HepG2 (cell line): ENCODE results near the gene CEP97. TPM values are rescaled to one million over a fixed set of nuclear protein-coding genes. Genes with fewer than 3 reads are reported as not detected.
A peak's percentile ranks its signal among the peaks of the same experiment; 100 is the strongest.

Experiments
- CSRNP2 ChIP-seq: sonication (generic); formaldehyde crosslinking; conservative IDR thresholded peaks from 2 replicates; pipeline ENCODE4 v1.8.0; 2022; ENCODE audit warnings: low read depth, missing genetic modification reagents
- DRAP1 ChIP-seq: IDR thresholded peaks from 2 replicates; pipeline ENCODE4 v1.6.1; 2016; ENCODE audit warnings: missing genetic modification reagents, missing compliant biosample characterization
- FOXA3 ChIP-seq: IDR thresholded peaks from 2 replicates; pipeline ENCODE4 v1.6.1; 2016; ENCODE audit warnings: missing genetic modification reagents, missing compliant biosample characterization
- KDM1A ChIP-seq: IDR thresholded peaks from 2 replicates; pipeline ENCODE4 v1.6.1; 2016; ENCODE audit warnings: missing compliant biosample characterization
- NFE2 ChIP-seq: sonication (generic); formaldehyde crosslinking; IDR thresholded peaks from 2 replicates; pipeline ENCODE4 v1.4.0; 2020; ENCODE audit warnings: missing genetic modification reagents
- RAD51 ChIP-seq: fragments of 450-650 bp; IDR thresholded peaks from 2 replicates; pipeline ENCODE4 v1.6.1; 2016; ENCODE audit warnings: borderline replicate concordance
- REST ChIP-seq, 2 experiments: IDR thresholded peaks; 2 replicates each; pipeline ENCODE4 v1.6.1; 2011 to 2012; ENCODE audit warnings: low read length in 2 of 2, borderline replicate concordance in 1 of 2, low read depth in 1 of 2, mild to moderate bottlenecking in 1 of 2, moderate library complexity in 1 of 2
- SNRNP70 ChIP-seq: fragments of 200-400 bp; formaldehyde crosslinking; IDR thresholded peaks from 2 replicates; pipeline ENCODE4 v1.6.1; 2017; ENCODE audit warnings: mild to moderate bottlenecking, low read depth, low read length, moderate library complexity
- SOX6 ChIP-seq, 2 experiments: fragments of 450-650 bp in 1 of 2; sonication (generic) in 1 of 2; formaldehyde crosslinking in 1 of 2; IDR thresholded peaks; 2 replicates each; pipeline versions ENCODE4 v1.4.0 to v1.6.1; 2017 to 2020; ENCODE audit warnings: antibody characterized with exemption in 1 of 2, mild to moderate bottlenecking in 1 of 2, missing genetic modification reagents in 1 of 2
- STAG1 ChIP-seq: sonication (generic); formaldehyde crosslinking; IDR thresholded peaks from 2 replicates; pipeline ENCODE4 v1.4.0; 2020; ENCODE audit warnings: missing genetic modification reagents
- ZNF124 ChIP-seq: sonication (generic); formaldehyde crosslinking; IDR thresholded peaks from 2 replicates; pipeline ENCODE4 v1.4.0; 2020; ENCODE audit warnings: missing genetic modification reagents
- ZNF280D ChIP-seq: sonication (generic); formaldehyde crosslinking; IDR thresholded peaks from 2 replicates; pipeline ENCODE4 v1.5.1; 2020; ENCODE audit warnings: mild to moderate bottlenecking, missing genetic modification reagents
- ZNF460 ChIP-seq: sonication (generic); formaldehyde crosslinking; IDR thresholded peaks from 2 replicates; pipeline ENCODE4 v1.5.1; 2020; ENCODE audit warnings: missing genetic modification reagents, mild to moderate bottlenecking, borderline replicate concordance
- ZNF607 ChIP-seq: sonication (generic); formaldehyde crosslinking; IDR thresholded peaks from 2 replicates; pipeline ENCODE4 v1.5.1; 2020; ENCODE audit warnings: missing genetic modification reagents, mild to moderate bottlenecking, borderline replicate concordance
- polyA plus RNA-seq, 8 experiments: library from polyadenylated mRNA; depleted of rRNA in 3 of 8; stranded (reverse) in 7 of 8; unstranded in 1 of 8; fragments of >200 nt; fragmentation: Illumina TruSeq in 4 of 8; extraction: Trizol in 4 of 8; gene quantifications; 2 replicates each; pipeline versions ENCODE4 v1.2.1 to v1.2.3, GENCODE V29; 2011 to 2016; ENCODE audit warnings: low read depth in 4 of 8, missing spikeins in 1 of 8, mixed read lengths in 1 of 8; ENCODE audit not compliant: insufficient read depth in 1 of 8
- total RNA-seq, 5 experiments: library from RNA; depleted of rRNA; stranded (reverse); fragments of >200 nt; fragmentation: Illumina TruSeq; extraction: Trizol; gene quantifications; 2 replicates each; pipeline ENCODE4 v1.2.3, GENCODE V29; 2016; ENCODE audit warnings: low read depth in 1 of 5

Gene CEP97
- total and polyA plus RNA-seq, 2 of the 13 experiments (the other 11 are each of a cell fraction or from before 2014, with no cell fraction given): 0.99 to 6.5 TPM

- no peak for TF ChIP-seq REST (IDR thresholded peaks at IDR 0.05; ENCODE audit: borderline replicate concordance in 1 of 2, low read depth in 1 of 2, low read length in 2 of 2)
- no peak for TF ChIP-seq NFE2 (CRISPR knock-in tag)
- no peak for TF ChIP-seq SNRNP70
- TF ChIP-seq KDM1A (CRISPR knock-in tag): no peak
- TF ChIP-seq FOXA3 (CRISPR knock-in tag): peak; percentile 66
- TF ChIP-seq ZNF607 (CRISPR knock-in tag): no peak
- TF ChIP-seq ZNF460: peak; percentile 17; the same call in 1 of the 2 replicates
- no peak for TF ChIP-seq SOX6 (IDR thresholded peaks at IDR 0.05)
- no peak for TF ChIP-seq SOX6 (CRISPR knock-in tag; IDR thresholded peaks at IDR 0.05)
- 0 out of 2 replicates have a peak, but pooled peaks have one; percentile 27 for TF ChIP-seq ZNF280D (CRISPR knock-in tag)
- no peak for TF ChIP-seq ZNF124 (CRISPR knock-in tag)
- TF ChIP-seq CSRNP2 (CRISPR knock-in tag): no peak
- TF ChIP-seq RAD51: no peak
- TF ChIP-seq DRAP1 (CRISPR knock-in tag): no peak
- peak; percentile 57 for TF ChIP-seq STAG1
Measured at GRCh38 chr3:101803173-101803782, 78.9 kb downstream of the CEP97 start (continued).
